PC-9 (cell line): ENCODE results near the gene POMT1.

Experiments used
- CTCF ChIP-seq: fragments of 200-600 bp; sonication (generic); conservative IDR thresholded peaks from 2 replicates; pipeline ENCODE4 v1.6.1; 2017; ENCODE audit warnings: mixed run types, antibody characterized with exemption, mild to moderate bottlenecking, moderate library complexity
- EZH2 ChIP-seq: fragments of 200-600 bp; sonication (generic); IDR thresholded peaks from 2 replicates; pipeline ENCODE4 v1.8.0; 2017; ENCODE audit warnings: antibody characterized with exemption, low read depth

- TF ChIP-seq CTCF (no peak), EZH2 (no peak)
Measured at GRCh38 chr9:131511880-131512279, 9.2 kb downstream of the POMT1 start.
